BLaER1 treated with 17β-estradiol and CSF1 and Interleukin-3, amounts not matched to agents 10 nM and 100 nM (cell line): ENCODE results near the gene ZNF432.
"Not testable (repeated sequence)": the region's sequence is repeated elsewhere in the genome, so short reads cannot be mapped to it uniquely, and the experiment has no call there.

Source experiments
- H3K27ac ChIP-seq, 11 experiments: shearing (Covaris generic); formaldehyde crosslinking; 2 replicates each; pipeline ENCODE4 v1.8.1; 2022
- H3K27me3 ChIP-seq, 11 experiments: shearing (Covaris generic); formaldehyde crosslinking; 2 replicates each; pipeline ENCODE4 v1.8.1; 2022
- H3K36me3 ChIP-seq, 11 experiments: shearing (Covaris generic); formaldehyde crosslinking; 2 replicates each; pipeline ENCODE4 v1.8.1; 2022
- H3K4me1 ChIP-seq, 10 experiments: shearing (Covaris generic); formaldehyde crosslinking; 2 replicates each; pipeline ENCODE4 v1.8.1; 2022
- H3K4me2 ChIP-seq, 11 experiments: shearing (Covaris generic); formaldehyde crosslinking; 2 replicates each; pipeline ENCODE4 v1.8.1; 2022
- H3K4me3 ChIP-seq, 10 experiments: shearing (Covaris generic); formaldehyde crosslinking; 2 replicates each; pipeline ENCODE4 v1.8.1; 2022
- H3K9ac ChIP-seq, 11 experiments: shearing (Covaris generic); formaldehyde crosslinking; 2 replicates each; pipeline ENCODE4 v1.8.1; 2022
- H3K9me3 ChIP-seq, 11 experiments: shearing (Covaris generic); formaldehyde crosslinking; replicated peaks in 1 of 11; 2 replicates each; pipeline ENCODE4 v1.8.1; 2022
- H4K20me1 ChIP-seq, 11 experiments: shearing (Covaris generic); formaldehyde crosslinking; 2 replicates each; pipeline ENCODE4 v1.8.1; 2022
- Cebpa-rat ChIP-seq, 11 experiments: shearing (Covaris generic); IDR thresholded peaks; 2 replicates each; pipeline ENCODE4 v1.8.1; 2022

The ZNF432 gene

DNA sequence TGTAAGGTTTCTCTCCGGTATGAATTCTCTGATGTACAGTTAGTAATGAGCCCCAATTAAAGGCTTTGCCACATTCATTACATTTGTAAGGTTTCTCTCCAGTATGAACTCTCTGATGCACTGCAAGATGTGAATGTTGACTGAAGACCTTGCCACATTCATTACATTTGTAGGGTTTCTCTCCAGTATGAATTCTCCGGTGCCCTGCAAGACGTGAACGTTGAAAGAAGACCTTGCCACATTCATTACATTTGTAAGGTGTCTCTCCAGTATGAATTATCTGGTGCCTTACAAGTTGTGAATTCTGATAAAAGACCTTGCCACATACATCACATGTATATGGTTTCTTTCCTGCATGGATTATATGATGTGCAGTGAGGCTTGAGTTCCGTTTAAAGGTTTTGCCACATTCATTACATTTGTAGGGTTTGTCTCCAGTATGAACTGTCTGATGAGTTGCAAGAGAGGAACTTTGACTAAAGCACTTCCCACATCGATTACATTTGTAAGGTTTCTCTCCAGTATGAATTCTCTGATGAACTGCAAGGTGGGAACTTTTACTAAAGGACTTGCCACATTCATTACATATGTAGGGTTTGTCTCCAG lies 17.7 kb upstream of the ZNF432 start:
- H3K27me3 ChIP-seq: 0 out of 22 replicates have a peak, but pooled peaks cover 0 to 7% (median 0%) of the 10 kb centered on the region in 11 experiments
- peaks cover 90 to 100% (median 97%) of the 10 kb centered on the region in 11 experiments for H3K36me3 ChIP-seq
- no peaks in the 10 kb centered on the region for H4K20me1 ChIP-seq
- no peak overlapping the region for H3K4me2 ChIP-seq
- H3K9ac ChIP-seq: no peak overlapping the region
- peaks cover 100% of the 10 kb centered on the region in 11 experiments for H3K9me3 ChIP-seq
- no peaks in the 10 kb centered on the region for H3K4me1 ChIP-seq
- no peak for TF ChIP-seq Cebpa-rat (IDR thresholded peaks at IDR 0.05)
- peak overlapping the region; percentile 3 to 41 (median 20); a peak in 8 of 20 replicates for H3K4me3 ChIP-seq
- no peak overlapping the region for H3K27ac ChIP-seq

DNA sequence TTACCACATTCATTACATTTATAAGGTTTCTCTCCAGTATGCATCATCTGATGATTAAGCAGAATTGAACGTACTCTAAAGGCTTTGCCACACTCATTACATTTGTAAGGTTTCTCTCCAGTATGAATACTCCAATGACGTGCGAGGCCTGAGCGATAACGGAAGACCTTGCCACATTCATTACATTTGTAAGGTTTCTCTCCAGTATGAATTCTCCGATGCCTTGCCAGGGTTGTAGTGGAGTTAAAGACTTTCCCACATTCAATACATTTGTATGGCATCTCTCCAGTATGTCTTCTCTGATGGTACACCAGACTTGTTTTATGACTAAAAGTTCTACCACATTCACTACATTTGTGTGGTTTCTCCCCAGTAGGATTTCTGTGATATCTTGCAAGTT lies 16.8 kb upstream of the ZNF432 start:
- no peak overlapping the region for H3K9ac ChIP-seq
- H3K4me3 ChIP-seq: peak overlapping the region in 8 of 10 experiments; percentile 3 to 41 (median 18); a peak in 10 of 20 replicates
- 0 out of 22 replicates have a peak, but pooled peaks cover 0 to 7% (median 0%) of the 10 kb centered on the region in 11 experiments for H3K27me3 ChIP-seq
- no peaks in the 10 kb centered on the region for H4K20me1 ChIP-seq
- no peak for TF ChIP-seq Cebpa-rat (IDR thresholded peaks at IDR 0.05)
- no peak overlapping the region for H3K4me2 ChIP-seq
- H3K9me3 ChIP-seq: peaks cover 100% of the 10 kb centered on the region in 11 experiments
- H3K4me1 ChIP-seq: no peaks in the 10 kb centered on the region
- no peak overlapping the region for H3K27ac ChIP-seq
- peaks cover 81 to 100% (median 95%) of the 10 kb centered on the region in 11 experiments for H3K36me3 ChIP-seq

DNA sequence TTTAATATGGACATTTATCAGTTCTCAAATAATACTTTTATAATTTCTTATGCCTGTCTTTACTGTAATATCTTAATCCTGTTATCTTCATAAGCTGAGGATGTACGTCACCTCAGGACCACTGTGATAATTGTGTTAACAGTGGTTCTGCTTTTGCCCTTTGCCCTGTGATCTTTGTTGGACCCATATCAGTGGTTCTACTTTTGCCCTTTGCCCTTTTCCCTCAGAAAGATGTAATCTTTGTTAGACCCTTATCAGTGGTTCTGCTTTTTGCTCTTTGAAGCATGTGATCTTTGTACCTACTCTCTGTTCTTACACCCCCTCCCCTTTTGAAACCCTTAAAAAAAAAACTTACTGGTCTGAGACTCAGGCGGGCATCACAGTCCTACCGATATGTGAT lies 7.8 kb upstream of the ZNF432 start:
- H3K27me3 ChIP-seq, H3K4me2 ChIP-seq, H3K4me3 ChIP-seq, H3K9ac ChIP-seq, H4K20me1 ChIP-seq, H3K4me1 ChIP-seq, H3K27ac ChIP-seq: not testable (repeated sequence)
- Histone ChIP-seq H3K9me3 (peaks cover 81 to 100% (median 95%) of the 10 kb centered on the region in 11 experiments), H3K36me3 (peaks cover 10 to 45% (median 31%) of the 10 kb centered on the region in 11 experiments)

- not testable (repeated sequence) for H3K27ac ChIP-seq, H3K9ac ChIP-seq, H3K27me3 ChIP-seq, H4K20me1 ChIP-seq, H3K4me2 ChIP-seq, H3K4me3 ChIP-seq
- peaks cover 0 to 20% (median 12%) of the 10 kb centered on the region in 10 experiments; a peak in 13 of 20 replicates for H3K4me1 ChIP-seq
- H3K36me3 ChIP-seq: peaks cover 10 to 33% (median 22%) of the 10 kb centered on the region in 11 experiments; a peak in 21 of 22 replicates
- H3K9me3 ChIP-seq: peaks cover 55 to 73% (median 71%) of the 10 kb centered on the region in 11 experiments
These were observed 3.1 kb upstream of the ZNF432 start for GRCh38 chr19:52051736-52052135.

GRCh38 chr19:52039169-52039568 lies 9.5 kb downstream of the ZNF432 start:
- no peak overlapping the region for H3K9ac ChIP-seq
- H3K9me3 ChIP-seq: peaks cover 88 to 95% (median 94%) of the 10 kb centered on the region in 11 experiments
- no peak overlapping the region for H3K27ac ChIP-seq
- H3K36me3 ChIP-seq: peaks cover 91 to 96% (median 93%) of the 10 kb centered on the region in 11 experiments
- H3K4me2 ChIP-seq: no peak overlapping the region
- no peaks in the 10 kb centered on the region for H3K27me3 ChIP-seq
- no peak for TF ChIP-seq Cebpa-rat (IDR thresholded peaks at IDR 0.05)
- peak overlapping the region in 6 of 10 experiments; percentile 9 to 36 (median 21); a peak in 4 of 20 replicates for H3K4me3 ChIP-seq
- no peaks in the 10 kb centered on the region for H4K20me1 ChIP-seq
- no peaks in the 10 kb centered on the region for H3K4me1 ChIP-seq

DNA sequence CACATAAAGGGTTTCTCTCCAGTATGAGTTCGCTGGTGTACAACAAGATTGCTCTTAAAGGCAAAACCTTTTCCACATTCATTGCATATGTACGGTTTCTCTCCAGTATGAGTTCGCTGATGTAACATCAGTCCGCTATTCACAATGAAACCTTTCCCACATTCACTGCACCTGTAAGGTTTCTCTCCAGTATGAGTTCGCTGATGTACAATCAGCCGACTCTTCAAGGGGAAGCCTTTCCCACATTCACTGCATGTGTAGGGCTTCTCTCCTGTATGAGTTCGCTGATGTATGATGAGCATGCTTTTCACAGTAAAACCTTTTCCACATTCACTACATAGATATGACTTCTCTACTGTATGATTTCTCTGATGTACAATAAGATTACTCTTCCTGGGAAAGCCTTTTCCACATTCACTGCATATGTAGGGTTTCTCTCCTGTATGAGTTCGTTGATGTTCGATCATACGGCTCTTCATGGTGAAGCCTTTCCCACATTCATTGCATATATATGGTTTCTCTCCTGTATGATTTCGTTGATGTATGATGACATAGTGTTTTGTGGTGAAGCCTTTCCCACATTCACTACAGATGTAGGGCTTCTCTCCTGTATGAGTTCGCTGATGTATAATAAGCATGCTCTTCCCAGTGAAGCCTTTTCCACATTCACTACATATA lies 14.4 kb downstream of the ZNF432 start:
- Histone ChIP-seq H3K9me3 (peaks cover 94 to 97% (median 96%) of the 10 kb centered on the region in 11 experiments), H3K36me3 (peaks cover 76 to 94% (median 91%) of the 10 kb centered on the region in 11 experiments)

DNA sequence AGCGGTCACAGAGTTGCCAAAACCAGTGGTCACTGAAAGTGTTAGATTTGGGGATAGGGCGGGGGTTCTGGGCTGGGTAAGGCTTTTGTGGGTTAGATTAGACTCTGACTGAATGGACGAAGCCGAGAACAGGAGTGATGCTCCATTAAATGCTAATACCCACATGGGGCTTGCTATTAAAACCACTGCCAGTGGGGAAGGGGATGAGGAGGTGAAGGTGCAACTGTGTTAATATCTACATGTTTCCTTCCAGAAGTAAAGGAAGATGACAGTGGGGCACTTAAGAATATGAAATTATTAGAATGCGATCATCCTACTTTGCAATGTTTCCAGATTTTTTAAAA lies 19.9 kb downstream of the ZNF432 start:
- Histone ChIP-seq H3K4me2 (peak overlapping the region; percentile 74 to 91 (median 81)), H3K27me3 (no peaks in the 10 kb centered on the region), H3K9me3 (peaks cover 73 to 80% (median 77%) of the 10 kb centered on the region in 11 experiments), H3K4me3 (peak overlapping the region; percentile 74 to 91 (median 81)), H3K4me1 (peaks cover 7 to 26% (median 14%) of the 10 kb centered on the region in 10 experiments; a peak in 18 of 20 replicates), H3K27ac (peak overlapping the region; percentile 89 to 97 (median 94)), H3K9ac (peak overlapping the region; percentile 91 to 98 (median 94)), H3K36me3 (peaks cover 52 to 75% (median 72%) of the 10 kb centered on the region in 11 experiments), H4K20me1 (no peaks in the 10 kb centered on the region)
- TF ChIP-seq Cebpa-rat (IDR thresholded peaks at IDR 0.05): no peak

More for the DNA sequence above, 14.4 kb downstream of the ZNF432 start:
- Histone ChIP-seq H3K4me3 (peak overlapping the region; percentile 4 to 47 (median 34); a peak in 18 of 20 replicates), H4K20me1 (no peaks in the 10 kb centered on the region), H3K27me3 (no peaks in the 10 kb centered on the region), H3K9ac (no peak overlapping the region), H3K4me1 (peaks cover 0 to 15% (median under 1%) of the 10 kb centered on the region in 10 experiments; a peak in 10 of 20 replicates), H3K27ac (no peak overlapping the region), H3K4me2 (no peak overlapping the region)
- no peak for TF ChIP-seq Cebpa-rat (IDR thresholded peaks at IDR 0.05)

GRCh38 chr19:52028027-52028779 lies 20.4 kb downstream of the ZNF432 start, which contains the start of gene ZNF614:
Gene ZNF614 (minus strand): TSS chr19:52028379. CDS start chr19:52025745, 2,634 bp downstream.
- Histone ChIP-seq H3K4me1 (peaks cover 7 to 26% (median 14%) of the 10 kb centered on the region in 10 experiments; a peak in 18 of 20 replicates), H3K4me3 (peak within 1 kb of the TSS; percentile 74 to 91 (median 81)), H3K9me3 (peaks cover 73 to 80% (median 77%) of the 10 kb centered on the region in 11 experiments), H3K4me2 (peak within 1 kb of the TSS; percentile 74 to 93 (median 84)), H4K20me1 (no peaks in the 10 kb centered on the region), H3K27ac (peak within 1 kb of the TSS; percentile 89 to 97 (median 94)), H3K27me3 (no peaks in the 10 kb centered on the region), H3K36me3 (peaks cover 52 to 75% (median 72%) of the 10 kb centered on the region in 11 experiments), H3K9ac (peak within 1 kb of the TSS; percentile 91 to 98 (median 94))
- no peak for TF ChIP-seq Cebpa-rat (IDR thresholded peaks at IDR 0.05)

GRCh38 chr19:52026255-52026990 lies 22.2 kb downstream of the ZNF432 start:
- Histone ChIP-seq H3K36me3 (peaks cover 58 to 75% (median 72%) of the 10 kb centered on the region in 11 experiments), H3K4me3 (peak overlapping the region; percentile 74 to 91 (median 81); a peak in 14 of 20 replicates), H3K9me3 (peaks cover 73 to 80% (median 77%) of the 10 kb centered on the region in 11 experiments), H3K4me1 (peaks cover 7 to 26% (median 14%) of the 10 kb centered on the region in 10 experiments; a peak in 18 of 20 replicates), H3K4me2 (peak overlapping the region; percentile 73 to 93 (median 81); a peak in 19 of 22 replicates)
- H4K20me1 ChIP-seq, H3K27ac ChIP-seq, H3K9ac ChIP-seq, H3K27me3 ChIP-seq: not testable (repeated sequence)

GRCh38 chr19:52024478-52024877 lies 24.2 kb downstream of the ZNF432 start:
- Histone ChIP-seq H3K4me1 (peaks cover 7 to 16% (median 11%) of the 10 kb centered on the region in 10 experiments; a peak in 18 of 20 replicates), H3K9me3 (peaks cover 76 to 80% (median 78%) of the 10 kb centered on the region in 11 experiments), H3K4me3 (peak overlapping the region in 4 of 10 experiments; percentile 28 to 45 (median 33); a peak in 6 of 20 replicates), H3K36me3 (peaks cover 73 to 79% (median 78%) of the 10 kb centered on the region in 11 experiments)
- not testable (repeated sequence) for H3K27ac ChIP-seq, H4K20me1 ChIP-seq, H3K9ac ChIP-seq, H3K27me3 ChIP-seq, H3K4me2 ChIP-seq
